ENCODE data around the gene RNASE9. TPM values are rescaled to one million over a fixed set of nuclear protein-coding genes. Genes with fewer than 3 reads are reported as not detected.
"Not testable (repeated sequence)": the region's sequence is repeated elsewhere in the genome, so short reads cannot be mapped to it uniquely, and the experiment has no call there.

RNASE9 gene
- total RNA-seq, 2 donors from 2014 or later, result not detected

- no peak for DNase-seq
- ATAC-seq, result no peak
- intact Hi-C loops (cut with DNase I, micrococcal nuclease), result no loop called here
Observed at GRCh38 chr14:20548414-20549158, 12.3 kb downstream of the RNASE9 start.

- intact Hi-C loops (cut with DNase I, micrococcal nuclease), result no loop called here
- DNase-seq (no peak), ATAC-seq (no peak)
Observed at GRCh38 chr14:20546877-20547276, 14.0 kb downstream of the RNASE9 start.

GRCh38 chr14:20539906-20540305 is 20.9 kb downstream of the RNASE9 start:
- DNase-seq (no peak), ATAC-seq (no peak)
- intact Hi-C loops (cut with DNase I, micrococcal nuclease), result no loop called here

- ATAC-seq (peak; percentile 67), DNase-seq (peak; percentile 46 to 88)
- intact Hi-C loops (cut with DNase I, micrococcal nuclease), result loop anchor here in 1 of 2 donors (5.0 kb wide), 1 partner anchor 161 kb away; no protein-coding TSS in a partner anchor
Observed at GRCh38 chr14:20530771-20531571, 29.9 kb downstream of the RNASE9 start.

GRCh38 chr14:20529806-20530205 is 31.0 kb downstream of the RNASE9 start:
- intact Hi-C loops (cut with DNase I, micrococcal nuclease), result loop anchor here in 1 of 2 donors (5.0 kb wide), 1 partner anchor 162 kb away; no protein-coding TSS in a partner anchor
- DNase-seq (no peak), ATAC-seq (no peak)

- ATAC-seq (no peak), DNase-seq (no peak)
- intact Hi-C loops (cut with DNase I, micrococcal nuclease), result no loop called here
Observed at GRCh38 chr14:20524027-20524426, 36.8 kb downstream of the RNASE9 start.

GRCh38 chr14:20522332-20522731 is 38.5 kb downstream of the RNASE9 start:
- DNase-seq, result no peak
- ATAC-seq, result no peak
- intact Hi-C loops (cut with DNase I, micrococcal nuclease), result no loop called here

- no peak for ATAC-seq
- intact Hi-C loops (cut with DNase I, micrococcal nuclease), result no loop called here
- DNase-seq, result no peak
Observed at GRCh38 chr14:20516921-20517320, 43.9 kb downstream of the RNASE9 start.

- no peak for ATAC-seq
- no peak for DNase-seq
- intact Hi-C loops (cut with DNase I, micrococcal nuclease), result no loop called here
Observed at GRCh38 chr14:20515846-20516245, 45.0 kb downstream of the RNASE9 start.

- DNase-seq (no peak), ATAC-seq (no peak)
- intact Hi-C loops (cut with DNase I, micrococcal nuclease), result no loop called here
Observed at GRCh38 chr14:20512177-20512905, 48.5 kb downstream of the RNASE9 start.

- no peak for DNase-seq
- intact Hi-C loops (cut with DNase I, micrococcal nuclease), result no loop called here
- ATAC-seq, result no peak
Observed at GRCh38 chr14:20508367-20508766, 52.5 kb downstream of the RNASE9 start.

GRCh38 chr14:20507537-20507936 is 53.3 kb downstream of the RNASE9 start:
- ATAC-seq; DNase-seq; intact Hi-C loops (cut with DNase I, micrococcal nuclease): not testable (repeated sequence)

GRCh38 chr14:20506752-20507151 is 54.1 kb downstream of the RNASE9 start:
- intact Hi-C loops (cut with DNase I, micrococcal nuclease); DNase-seq; ATAC-seq: not testable (repeated sequence)

GRCh38 chr14:20506276-20506675 is 54.6 kb downstream of the RNASE9 start:
- ATAC-seq; DNase-seq; intact Hi-C loops (cut with DNase I, micrococcal nuclease): not testable (repeated sequence)

Other genes starting within 250 kb of the RNASE9 start
- gene CCNB1IP1, start 227.8 kb downstream of the RNASE9 start, total RNA-seq, result 10 to 100 TPM; 28.8 to 29.6 TPM
- 10 to 100 TPM; 10.0 to 10.7 TPM for gene PARP2, start 217.4 kb downstream of the RNASE9 start, total RNA-seq
- gene TEP1, start 147.5 kb downstream of the RNASE9 start, total RNA-seq, result 10 to 100 TPM; 72.1 to 74.3 TPM
- under 1 TPM; 0.09 to 0.31 TPM for gene KLHL33, start 124.9 kb downstream of the RNASE9 start, total RNA-seq
- gene OSGEP, start 106.2 kb downstream of the RNASE9 start, total RNA-seq, result 10 to 100 TPM; 31.2 to 35.0 TPM
- gene APEX1, start 105.8 kb downstream of the RNASE9 start, total RNA-seq, result 10 to 100 TPM; 80.5 to 93.9 TPM
- 10 to 100 TPM; 42.0 to 42.9 TPM for gene PIP4P1, start 99.6 kb downstream of the RNASE9 start, total RNA-seq
- 10 to 100 TPM; 66.9 to 93.6 TPM for gene PNP, start 91.6 kb downstream of the RNASE9 start, total RNA-seq
- gene RNASE10, start 55.5 kb downstream of the RNASE9 start, total RNA-seq, result 1 to 10 TPM in 1 of 2 donors, under 1 TPM in 1; 0.98 to 1.3 TPM
- gene RNASE11, start 27.0 kb upstream of the RNASE9 start, total RNA-seq, result not detected
- gene RNASE12, start 30.3 kb upstream of the RNASE9 start, total RNA-seq, result not detected
- gene OR6S1, start 80.6 kb upstream of the RNASE9 start, total RNA-seq, result not detected
- gene RNASE4, start 123.5 kb upstream of the RNASE9 start, total RNA-seq, result 10 to 100 TPM; 52.2 to 62.1 TPM
- 10 to 100 TPM; 49.2 to 50.4 TPM for gene ANG, start 127.7 kb upstream of the RNASE9 start, total RNA-seq
- gene EDDM3A, start 184.8 kb upstream of the RNASE9 start, total RNA-seq, result not detected
- gene EDDM3B, start 207.4 kb upstream of the RNASE9 start, total RNA-seq, result not detected
- gene RNASE6, start 220.2 kb upstream of the RNASE9 start, total RNA-seq, result 10 to 100 TPM in 1 of 2 donors, 1 to 10 TPM in 1; 3.2 to 11.8 TPM
- gene RNASE1, start 241.8 kb upstream of the RNASE9 start, total RNA-seq, result 100 to 1,000 TPM; 124 to 420 TPM

Measured in left colon (tissue), 2 donors.